Pancreas (tissue), 10 donors: ENCODE results near the gene FIGLA. TPM values are rescaled to one million over a fixed set of nuclear protein-coding genes. Genes with fewer than 3 reads are reported as not detected.

Experiments
- ATAC-seq, 4 donors: fragments of 200-7000 bp; cut with Tn5 transposase; one replicate each; pipeline versions ENCODE4 v1.8.0 to v1.9.1; 2020; ENCODE audit warnings: mild to moderate bottlenecking in 4 of 4, moderate library complexity in 4 of 4
- DNase-seq, 6 donors: peaks; one replicate each; pipeline ENCODE4 v3.0.0-alpha.2; 2020
- FAIRE-seq: peaks from 2 replicates; lab custom pipeline; 2012; peaks lifted over from hg19 to GRCh38; lab: Jason Lieb, UNC
- H3K27ac ChIP-seq, 4 donors: fragments of 200-600 bp; sonication (generic); 1 replicate in 3 of 4; 2 replicates in 1 of 4; pipeline versions ENCODE4 v1.5.0 to v1.8.0; 2020
- H3K27me3 ChIP-seq, 4 donors: fragments of 200-600 bp; one replicate each; pipeline ENCODE4 v1.8.0; 2021
- H3K36me3 ChIP-seq, 3 donors: fragments of 200-600 bp; sonication (generic) in 1 of 3; one replicate each; pipeline versions ENCODE4 v1.5.0 to v1.8.0; 2020 to 2021
- H3K4me1 ChIP-seq, 3 donors: fragments of 200-600 bp; one replicate each; pipeline ENCODE4 v1.8.0; 2021
- H3K4me3 ChIP-seq, 4 donors: fragments of 200-600 bp; sonication (generic) in 2 of 4; one replicate each; pipeline versions ENCODE4 v1.5.0 to v1.8.0; 2020 to 2021
- H3K9me3 ChIP-seq, 4 donors: fragments of 200-600 bp; one replicate each; pipeline ENCODE4 v1.8.0; 2021
- WGBS, 2 donors: extraction: QIAGEN DNeasy Blood & Tissue Kit; methylation state at CpG; one replicate each; pipeline ENCODE4 v1.1.7; 2013; 5-methylcytosine and 5-hydroxymethylcytosine counted together
- intact Hi-C, 3 donors: fragments of 100-400 bp; cut with DNase I; formaldehyde crosslinking; loops; one replicate each; pipeline versions ENCODE4 v1.11.1 to v1.14.2; 2022
- polyA plus RNA-seq, 2 donors: library from polyadenylated mRNA; stranded (reverse); fragments of 200-250 nt; gene quantifications; one replicate each; pipeline ENCODE4 v1.2.3, GENCODE V29; 2013
- total RNA-seq, 6 donors: library from RNA; stranded (reverse); fragmentation: NEBNext Ultra II Directional in 4 of 6; extraction: Animal tissue kit (Norgen Biotek cat#: 25700) in 4 of 6; gene quantifications; one replicate each; pipeline versions ENCODE4 v1.2.1 to v1.2.4, GENCODE V29; 2021 to 2023
- TF ChIP-seq, protein P1 (sequence below), 4 donors: fragments of 200-600 bp; sonication (generic) in 3 of 4; IDR thresholded peaks; one replicate each; pipeline versions ENCODE4 v1.5.0 to v1.8.0; 2021; ENCODE audit warnings: antibody characterized with exemption in 4 of 4
- donor health status: healthy with polysubstance abuse.
- donor health status: DM: no; HTN: no; CAD: no; lungs with moderate emphysema.
- donor health status: DM: no; HTN: no; CAD: no.
- donor health status: control.
- donor health status: control.
- donor health status: Bipolar disorder and iron deficiency.
- donor health status: DM: yes; HTN: yes; CAD: no.
- donor health status: DM: no; HTN: no; CAD: no.
- donor health status: DM: no; HTN: no; CAD: no.
- donor health status: DM: yes; HTN: yes; CAD: no.

FIGLA gene
- total and polyA plus RNA-seq, 8 donors: 0.83 to 1.1 TPM; not detected in 6

DNA sequence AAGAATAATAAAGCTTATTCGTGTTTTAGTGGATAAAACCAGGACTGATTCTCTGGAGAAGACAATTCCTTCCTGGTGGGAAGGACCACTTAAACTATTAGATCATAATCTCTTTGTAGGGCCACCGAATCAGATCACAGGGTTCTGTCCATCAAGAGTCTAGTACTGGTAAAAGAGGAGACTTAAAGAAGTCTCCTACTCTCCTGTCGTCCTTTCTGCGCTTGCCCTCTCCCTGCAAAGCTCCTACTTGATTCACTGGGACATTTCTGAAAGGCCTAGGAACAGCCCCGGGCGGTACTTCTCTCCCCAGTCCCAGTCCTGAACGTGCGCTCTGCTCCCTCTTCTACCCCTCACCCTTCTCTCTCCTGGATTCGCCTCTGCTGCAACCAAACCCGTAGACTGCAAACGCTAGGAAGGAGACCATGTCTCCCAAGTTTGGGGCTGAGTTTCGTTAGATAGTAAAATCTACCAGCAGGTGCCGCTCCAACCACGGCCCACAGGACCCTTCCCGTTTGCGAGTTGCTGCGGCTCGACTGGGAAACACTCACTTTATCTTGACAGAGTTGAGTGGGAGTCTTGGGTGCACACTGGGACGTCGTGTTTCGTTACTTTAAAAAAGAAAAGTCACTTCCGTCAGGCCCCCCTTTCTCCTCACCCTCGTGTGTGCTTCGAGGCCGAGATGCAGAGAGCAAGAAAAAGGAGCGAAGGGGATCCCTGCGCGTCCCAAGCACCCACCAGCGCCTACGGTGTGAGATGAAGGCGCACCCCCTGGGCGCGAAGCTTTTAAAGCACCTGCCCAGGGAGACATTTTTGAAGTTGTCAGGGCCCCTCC is 923 bp downstream of the FIGLA start:
- 5 to 9% methylated on average over 33 of the region's 33 CpGs for WGBS, 2 donors
- Histone ChIP-seq H3K4me1 (peaks cover 0 to 11% (median 0%) of the 10 kb centered on the region in 3 donors), H3K9me3 (no peaks in the 10 kb centered on the region), H3K36me3 (no peaks in the 10 kb centered on the region), H3K27me3 (peaks cover 0 to 17% (median 2%) of the 10 kb centered on the region in 4 donors), H3K27ac (no peak overlapping the region), H3K4me3 (peak overlapping the region in 3 of 4 donors; percentile 1 to 36 (median 15))
- TF ChIP-seq, protein P1, sequence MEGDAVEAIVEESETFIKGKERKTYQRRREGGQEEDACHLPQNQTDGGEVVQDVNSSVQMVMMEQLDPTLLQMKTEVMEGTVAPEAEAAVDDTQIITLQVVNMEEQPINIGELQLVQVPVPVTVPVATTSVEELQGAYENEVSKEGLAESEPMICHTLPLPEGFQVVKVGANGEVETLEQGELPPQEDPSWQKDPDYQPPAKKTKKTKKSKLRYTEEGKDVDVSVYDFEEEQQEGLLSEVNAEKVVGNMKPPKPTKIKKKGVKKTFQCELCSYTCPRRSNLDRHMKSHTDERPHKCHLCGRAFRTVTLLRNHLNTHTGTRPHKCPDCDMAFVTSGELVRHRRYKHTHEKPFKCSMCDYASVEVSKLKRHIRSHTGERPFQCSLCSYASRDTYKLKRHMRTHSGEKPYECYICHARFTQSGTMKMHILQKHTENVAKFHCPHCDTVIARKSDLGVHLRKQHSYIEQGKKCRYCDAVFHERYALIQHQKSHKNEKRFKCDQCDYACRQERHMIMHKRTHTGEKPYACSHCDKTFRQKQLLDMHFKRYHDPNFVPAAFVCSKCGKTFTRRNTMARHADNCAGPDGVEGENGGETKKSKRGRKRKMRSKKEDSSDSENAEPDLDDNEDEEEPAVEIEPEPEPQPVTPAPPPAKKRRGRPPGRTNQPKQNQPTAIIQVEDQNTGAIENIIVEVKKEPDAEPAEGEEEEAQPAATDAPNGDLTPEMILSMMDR (IDR thresholded peaks at IDR 0.05): peak in 3 of 4 donors; percentile 7 to 52 (median 41)
- intact Hi-C loops: loop anchor here in 1 of 3 donors (10.0 kb wide), 1 partner anchor 145 kb away; the partner anchor contains the start of gene ATP6V1B1
- peak; percentile 88 to 95 (median 92) for ATAC-seq
- no peak for FAIRE-seq
- DNase-seq: peak; percentile 58 to 85 (median 71)

- no peak for FAIRE-seq
- H3K27ac ChIP-seq: no peak overlapping the region
- TF ChIP-seq, protein P1 (IDR thresholded peaks at IDR 0.05): no peak
- DNase-seq: no peak
- H3K4me3 ChIP-seq: no peak overlapping the region
- WGBS, 2 donors: 15 to 17% methylated on average over 7 of the region's 7 CpGs
- H3K4me1 ChIP-seq: peaks cover 0 to 3% (median 0%) of the 10 kb centered on the region in 3 donors
- peak in 1 of 4 donors; percentile 39 for ATAC-seq
- H3K27me3 ChIP-seq: peaks cover 0 to 17% (median under 1%) of the 10 kb centered on the region in 4 donors
- intact Hi-C loops: loop anchor here in 1 of 3 donors (10.0 kb wide), 1 partner anchor 149 kb away; the partner anchor contains the start of gene ATP6V1B1
- no peaks in the 10 kb centered on the region for H3K9me3 ChIP-seq
- no peaks in the 10 kb centered on the region for H3K36me3 ChIP-seq
Measured at GRCh38 chr2:70785137-70785911, 5.1 kb downstream of the FIGLA start.

DNA sequence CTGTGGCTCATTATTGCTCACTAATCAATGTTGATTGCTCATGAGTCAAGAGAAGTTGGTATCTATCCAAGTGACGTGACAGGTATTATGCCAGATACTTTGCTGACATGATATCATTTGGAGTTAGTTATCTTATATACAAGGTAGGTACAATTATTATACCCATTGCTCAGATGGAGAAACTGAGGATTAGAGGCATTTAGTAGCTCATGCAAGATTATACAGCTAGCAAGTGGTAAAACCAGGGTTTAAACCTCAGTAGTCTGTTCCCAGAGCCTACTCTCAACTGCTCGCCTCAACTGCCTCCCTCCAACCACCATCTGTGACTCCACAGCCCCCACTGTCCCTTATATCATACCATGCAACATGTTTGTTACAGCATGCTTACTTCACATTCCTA is 6.1 kb downstream of the FIGLA start:
- no peak for ATAC-seq
- intact Hi-C loops: loop anchor here in 1 of 3 donors (10.0 kb wide), 1 partner anchor 150 kb away; the partner anchor contains the start of gene ATP6V1B1
- H3K36me3 ChIP-seq: no peaks in the 10 kb centered on the region
- H3K27ac ChIP-seq: no peak overlapping the region
- H3K9me3 ChIP-seq: no peaks in the 10 kb centered on the region
- no peak overlapping the region for H3K4me3 ChIP-seq
- TF ChIP-seq, protein P1 (IDR thresholded peaks at IDR 0.05): no peak
- FAIRE-seq: no peak
- H3K4me1 ChIP-seq: no peaks in the 10 kb centered on the region
- 70 to 83% methylated on average over 2 of the region's 2 CpGs for WGBS, 2 donors
- peaks cover 0 to 17% (median 0%) of the 10 kb centered on the region in 4 donors for H3K27me3 ChIP-seq
- DNase-seq: no peak

GRCh38 chr2:70779911-70780545 is 10.4 kb downstream of the FIGLA start:
- Histone ChIP-seq H3K27me3 (no peaks in the 10 kb centered on the region), H3K4me1 (no peaks in the 10 kb centered on the region), H3K4me3 (no peak overlapping the region), H3K9me3 (no peaks in the 10 kb centered on the region), H3K27ac (no peak overlapping the region), H3K36me3 (no peaks in the 10 kb centered on the region)
- FAIRE-seq (no peak), ATAC-seq (no peak), DNase-seq (no peak)
- intact Hi-C loops: loop anchor here in 1 of 3 donors (10.0 kb wide), 1 partner anchor 155 kb away; the partner anchor contains the start of gene ATP6V1B1
- TF ChIP-seq, protein P1 (IDR thresholded peaks at IDR 0.05): no peak
- 73 to 86% methylated on average over 8 of the region's 8 CpGs for WGBS, 2 donors
